ENCODE results near the gene PLEKHG3. TPM values are rescaled to one million over a fixed set of nuclear protein-coding genes. Genes with fewer than 3 reads are reported as not detected.

The PLEKHG3 gene
- total RNA-seq, 2 donors from 2014 or later: 78.8 to 106 TPM

DNA sequence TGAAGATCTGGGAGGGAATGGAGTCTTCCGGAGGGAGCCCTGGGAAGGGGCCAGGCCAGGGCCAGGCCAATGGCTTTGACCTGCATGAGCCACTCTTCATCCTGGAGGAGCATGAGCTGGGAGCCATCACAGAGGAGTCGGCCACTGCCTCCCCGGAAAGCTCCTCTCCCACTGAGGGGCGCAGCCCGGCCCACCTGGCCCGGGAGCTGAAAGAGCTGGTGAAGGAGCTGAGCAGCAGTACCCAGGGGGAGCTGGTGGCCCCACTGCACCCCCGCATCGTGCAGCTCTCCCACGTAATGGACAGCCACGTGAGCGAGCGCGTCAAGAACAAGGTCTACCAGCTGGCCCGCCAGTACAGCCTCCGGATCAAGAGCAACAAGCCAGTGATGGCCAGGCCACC lies 37.7 kb downstream of the PLEKHG3 start:
- Histone ChIP-seq H3K9ac (ENCODE audit: low read depth in 2 of 2, low read length in 2 of 2) (no peak overlapping the region), H3K27ac (no peak overlapping the region), H3K9me3 (no peaks in the 10 kb centered on the region), H3K36me3 (peaks cover 35% of the 10 kb centered on the region), H3K4me1 (no peaks in the 10 kb centered on the region), H3K27me3 (no peaks in the 10 kb centered on the region), H3K4me3 (no peak overlapping the region)
- intact Hi-C loops (cut with DNase I): no loop called here
- no peak for DNase-seq
- no peak for TF ChIP-seq CTCF (IDR thresholded peaks at IDR 0.05)

DNA sequence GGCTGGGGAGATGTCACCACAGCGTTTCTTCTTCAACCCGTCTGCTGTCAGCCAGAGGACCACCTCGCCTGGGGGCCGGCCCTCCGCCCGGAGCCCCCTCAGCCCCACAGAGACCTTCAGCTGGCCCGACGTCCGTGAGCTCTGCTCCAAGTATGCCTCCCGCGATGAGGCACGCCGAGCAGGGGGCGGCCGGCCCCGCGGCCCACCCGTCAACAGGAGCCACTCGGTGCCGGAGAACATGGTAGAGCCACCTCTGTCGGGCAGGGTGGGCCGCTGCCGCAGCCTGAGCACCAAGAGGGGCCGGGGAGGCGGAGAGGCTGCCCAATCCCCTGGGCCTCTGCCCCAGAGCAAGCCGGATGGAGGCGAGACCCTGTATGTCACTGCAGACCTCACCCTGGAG lies 38.8 kb downstream of the PLEKHG3 start:
- no peak overlapping the region for H3K27ac ChIP-seq
- no peaks in the 10 kb centered on the region for H3K9me3 ChIP-seq
- no peak for TF ChIP-seq CTCF (IDR thresholded peaks at IDR 0.05)
- no peak for DNase-seq
- peaks cover 35% of the 10 kb centered on the region for H3K36me3 ChIP-seq
- H3K4me3 ChIP-seq: no peak overlapping the region
- H3K4me1 ChIP-seq: no peaks in the 10 kb centered on the region
- intact Hi-C loops (cut with DNase I): no loop called here
- H3K9ac ChIP-seq (ENCODE audit: low read depth in 2 of 2, low read length in 2 of 2): no peak overlapping the region
- H3K27me3 ChIP-seq: no peaks in the 10 kb centered on the region

DNA sequence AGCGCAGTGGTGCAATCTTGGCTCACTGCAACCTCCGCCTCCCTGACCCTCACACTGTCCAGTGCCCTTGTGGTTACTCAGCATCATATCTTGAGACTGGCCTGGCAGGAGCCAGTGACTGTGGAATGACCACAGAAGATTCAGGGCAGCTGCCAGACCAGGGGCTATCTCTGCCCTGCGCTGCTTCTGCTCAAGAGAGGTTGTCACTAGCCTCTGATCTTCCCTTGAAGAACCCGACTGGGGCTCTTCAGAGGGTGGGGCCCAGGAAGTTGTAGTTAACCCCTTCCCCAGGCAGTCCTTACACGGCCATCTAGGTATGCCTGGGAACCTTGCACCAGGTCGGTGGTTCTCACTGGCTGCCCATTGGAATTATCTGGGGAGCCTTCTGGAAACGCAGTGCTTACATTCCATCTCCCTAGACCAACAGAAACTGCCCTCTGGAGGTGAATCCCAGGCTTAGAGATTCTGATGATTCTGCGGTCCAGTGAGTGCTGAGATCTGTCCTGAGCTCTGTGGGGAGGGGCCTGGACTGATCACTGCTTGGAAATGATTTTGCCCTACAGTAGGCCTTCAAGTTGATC lies 41.4 kb downstream of the PLEKHG3 start:
- H3K9me3 ChIP-seq: no peaks in the 10 kb centered on the region
- no peak for DNase-seq
- H3K4me3 ChIP-seq: no peak overlapping the region
- H3K27ac ChIP-seq: no peak overlapping the region
- no peaks in the 10 kb centered on the region for H3K27me3 ChIP-seq
- no peaks in the 10 kb centered on the region for H3K4me1 ChIP-seq
- H3K36me3 ChIP-seq: peaks cover 32% of the 10 kb centered on the region
- no peak for TF ChIP-seq CTCF (IDR thresholded peaks at IDR 0.05)
- H3K9ac ChIP-seq (ENCODE audit: low read depth in 2 of 2, low read length in 2 of 2): no peak overlapping the region
- intact Hi-C loops (cut with DNase I): no loop called here

GRCh38 chr14:64746298-64747250 lies 42.4 kb downstream of the PLEKHG3 start:
- TF ChIP-seq CTCF (IDR thresholded peaks at IDR 0.05): no peak
- Histone ChIP-seq H3K36me3 (peaks cover 23% of the 10 kb centered on the region), H3K9ac (ENCODE audit: low read depth in 2 of 2, low read length in 2 of 2) (no peak overlapping the region), H3K4me1 (no peaks in the 10 kb centered on the region), H3K27me3 (no peaks in the 10 kb centered on the region), H3K9me3 (no peaks in the 10 kb centered on the region), H3K4me3 (no peak overlapping the region), H3K27ac (no peak overlapping the region)
- DNase-seq: no peak
- intact Hi-C loops (cut with DNase I): no loop called here

- Histone ChIP-seq H3K4me1 (no peaks in the 10 kb centered on the region), H3K9me3 (no peaks in the 10 kb centered on the region), H3K9ac (ENCODE audit: low read depth in 2 of 2, low read length in 2 of 2) (no peak overlapping the region), H3K27me3 (no peaks in the 10 kb centered on the region), H3K36me3 (peaks cover 17% of the 10 kb centered on the region), H3K27ac (no peak overlapping the region), H3K4me3 (no peak overlapping the region)
- intact Hi-C loops (cut with DNase I): no loop called here
- no peak for TF ChIP-seq CTCF (IDR thresholded peaks at IDR 0.05)
- no peak for DNase-seq
Observed at GRCh38 chr14:64747327-64747726, 43.1 kb downstream of the PLEKHG3 start.
